ENCODE data around the gene ZBTB45. TPM values are rescaled to one million over a fixed set of nuclear protein-coding genes. Genes with fewer than 3 reads are reported as not detected.

Gene ZBTB45
- total and polyA plus RNA-seq, 9 of the 15 experiments (the other 6 are each of a cell fraction or from before 2014, with no cell fraction given) = 0.08 to 16.1 (median 1.8) TPM

DNA sequence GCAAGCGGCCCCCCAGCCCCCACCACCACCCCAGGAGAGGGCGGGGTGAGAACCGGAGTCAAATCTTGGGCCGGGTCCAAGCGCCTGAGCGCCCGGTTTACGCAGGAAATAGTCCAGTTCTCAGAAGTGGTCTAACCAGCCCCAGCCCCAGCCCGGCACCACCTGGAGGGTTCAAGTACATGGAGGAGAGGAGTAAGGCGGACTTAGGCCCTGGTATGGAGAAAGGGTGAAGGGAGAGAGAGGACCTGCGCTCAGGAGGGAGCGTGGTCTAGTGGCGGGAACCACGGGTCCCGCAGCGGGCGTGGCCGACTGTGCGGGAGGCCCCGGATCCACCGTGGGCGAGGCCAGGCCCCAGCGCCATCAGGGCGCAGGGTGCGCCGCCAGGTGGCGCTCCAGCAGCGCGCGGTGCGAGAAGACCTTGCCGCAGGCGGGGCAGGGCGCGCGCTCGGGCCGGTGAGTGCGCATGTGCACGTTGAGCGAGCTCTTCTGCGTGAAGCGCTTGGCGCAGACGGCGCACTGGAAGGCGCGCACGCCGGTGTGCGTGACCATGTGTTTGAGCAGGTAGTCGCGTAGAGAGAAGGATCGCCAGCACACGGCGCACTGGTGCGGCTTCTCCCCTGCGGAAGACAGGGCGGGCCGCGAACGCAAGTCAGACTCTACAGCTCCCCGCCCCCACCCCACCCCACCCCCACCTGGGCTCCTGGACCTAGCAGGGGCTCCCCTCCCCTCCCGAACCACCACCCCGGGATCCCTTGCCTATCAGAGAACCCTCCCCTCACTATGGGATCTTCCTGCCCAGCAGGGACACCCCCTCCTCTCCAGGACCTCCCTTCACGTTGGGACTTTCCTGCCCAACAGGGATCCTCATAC is 5.7 kb downstream of the ZBTB45 start (continued):
- TF ChIP-seq, protein P1, sequence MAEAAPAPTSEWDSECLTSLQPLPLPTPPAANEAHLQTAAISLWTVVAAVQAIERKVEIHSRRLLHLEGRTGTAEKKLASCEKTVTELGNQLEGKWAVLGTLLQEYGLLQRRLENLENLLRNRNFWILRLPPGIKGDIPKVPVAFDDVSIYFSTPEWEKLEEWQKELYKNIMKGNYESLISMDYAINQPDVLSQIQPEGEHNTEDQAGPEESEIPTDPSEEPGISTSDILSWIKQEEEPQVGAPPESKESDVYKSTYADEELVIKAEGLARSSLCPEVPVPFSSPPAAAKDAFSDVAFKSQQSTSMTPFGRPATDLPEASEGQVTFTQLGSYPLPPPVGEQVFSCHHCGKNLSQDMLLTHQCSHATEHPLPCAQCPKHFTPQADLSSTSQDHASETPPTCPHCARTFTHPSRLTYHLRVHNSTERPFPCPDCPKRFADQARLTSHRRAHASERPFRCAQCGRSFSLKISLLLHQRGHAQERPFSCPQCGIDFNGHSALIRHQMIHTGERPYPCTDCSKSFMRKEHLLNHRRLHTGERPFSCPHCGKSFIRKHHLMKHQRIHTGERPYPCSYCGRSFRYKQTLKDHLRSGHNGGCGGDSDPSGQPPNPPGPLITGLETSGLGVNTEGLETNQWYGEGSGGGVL (CRISPR knock-in tag; IDR thresholded peaks at IDR 0.05) = no peak
- TF ChIP-seq, protein P2, sequence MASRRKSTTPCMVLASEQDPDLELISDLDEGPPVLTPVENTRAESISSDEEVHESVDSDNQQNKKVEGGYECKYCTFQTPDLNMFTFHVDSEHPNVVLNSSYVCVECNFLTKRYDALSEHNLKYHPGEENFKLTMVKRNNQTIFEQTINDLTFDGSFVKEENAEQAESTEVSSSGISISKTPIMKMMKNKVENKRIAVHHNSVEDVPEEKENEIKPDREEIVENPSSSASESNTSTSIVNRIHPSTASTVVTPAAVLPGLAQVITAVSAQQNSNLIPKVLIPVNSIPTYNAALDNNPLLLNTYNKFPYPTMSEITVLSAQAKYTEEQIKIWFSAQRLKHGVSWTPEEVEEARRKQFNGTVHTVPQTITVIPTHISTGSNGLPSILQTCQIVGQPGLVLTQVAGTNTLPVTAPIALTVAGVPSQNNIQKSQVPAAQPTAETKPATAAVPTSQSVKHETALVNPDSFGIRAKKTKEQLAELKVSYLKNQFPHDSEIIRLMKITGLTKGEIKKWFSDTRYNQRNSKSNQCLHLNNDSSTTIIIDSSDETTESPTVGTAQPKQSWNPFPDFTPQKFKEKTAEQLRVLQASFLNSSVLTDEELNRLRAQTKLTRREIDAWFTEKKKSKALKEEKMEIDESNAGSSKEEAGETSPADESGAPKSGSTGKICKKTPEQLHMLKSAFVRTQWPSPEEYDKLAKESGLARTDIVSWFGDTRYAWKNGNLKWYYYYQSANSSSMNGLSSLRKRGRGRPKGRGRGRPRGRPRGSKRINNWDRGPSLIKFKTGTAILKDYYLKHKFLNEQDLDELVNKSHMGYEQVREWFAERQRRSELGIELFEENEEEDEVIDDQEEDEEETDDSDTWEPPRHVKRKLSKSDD (conservative IDR thresholded peaks at IDR 0.05; ENCODE audit: low read length) = no peak
- TF ChIP-seq, protein P3, sequence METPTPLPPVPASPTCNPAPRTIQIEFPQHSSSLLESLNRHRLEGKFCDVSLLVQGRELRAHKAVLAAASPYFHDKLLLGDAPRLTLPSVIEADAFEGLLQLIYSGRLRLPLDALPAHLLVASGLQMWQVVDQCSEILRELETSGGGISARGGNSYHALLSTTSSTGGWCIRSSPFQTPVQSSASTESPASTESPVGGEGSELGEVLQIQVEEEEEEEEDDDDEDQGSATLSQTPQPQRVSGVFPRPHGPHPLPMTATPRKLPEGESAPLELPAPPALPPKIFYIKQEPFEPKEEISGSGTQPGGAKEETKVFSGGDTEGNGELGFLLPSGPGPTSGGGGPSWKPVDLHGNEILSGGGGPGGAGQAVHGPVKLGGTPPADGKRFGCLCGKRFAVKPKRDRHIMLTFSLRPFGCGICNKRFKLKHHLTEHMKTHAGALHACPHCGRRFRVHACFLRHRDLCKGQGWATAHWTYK (CRISPR knock-in tag; IDR thresholded peaks at IDR 0.05) = peak; percentile 83; the same call in 1 of the 2 replicates
- TF ChIP-seq MYC (IDR thresholded peaks at IDR 0.05; ENCODE audit: low read depth, low read length) (peak; percentile 92), MYC (CRISPR knock-in tag; IDR thresholded peaks at IDR 0.05; ENCODE audit: borderline replicate concordance, low read depth) (no peak), KDM5B (IDR thresholded peaks at IDR 0.05; ENCODE audit: insufficient replicate concordance, low read depth, low read length) (peak; percentile 71), BHLHE40 (IDR thresholded peaks at IDR 0.05; ENCODE audit: low read length) (peak; percentile 52; the same call in 1 of the 2 replicates), PTBP1 (IDR thresholded peaks at IDR 0.05; ENCODE audit: low read depth, low read length) (0 out of 2 replicates have a peak, but pooled peaks have one; percentile 17), HNRNPL (IDR thresholded peaks at IDR 0.05; ENCODE audit: low read depth, low read length) (peak; percentile 73; the same call in 1 of the 2 replicates), MAZ (CRISPR knock-in tag; conservative IDR thresholded peaks at IDR 0.05 in 1 of 2, IDR thresholded peaks at IDR 0.05 in 1 of 2) (peak; percentile 91 to 92), ZNF583 (CRISPR knock-in tag; IDR thresholded peaks at IDR 0.05) (0 out of 2 replicates have a peak, but pooled peaks have one; percentile 38), FOXM1 (IDR thresholded peaks at IDR 0.05; ENCODE audit: low read depth) (no peak), FOXM1 (CRISPR knock-in tag; IDR thresholded peaks at IDR 0.05; ENCODE audit: low read depth) (no peak), POLR2G (IDR thresholded peaks at IDR 0.05; ENCODE audit: low read depth, low read length) (peak; percentile 86), NONO (IDR thresholded peaks at IDR 0.05; ENCODE audit: low read depth in 2 of 2, low read length in 1 of 2) (peak in 1 of 2 experiments; percentile 86; a peak in 2 of 4 replicates), FOXP1 (CRISPR knock-in tag; IDR thresholded peaks at IDR 0.05) (peak; percentile 44; the same call in 1 of the 2 replicates), U2AF1 (optimal IDR thresholded peaks at IDR 0.05; ENCODE audit: low read depth, low read length) (peak; percentile 51), ZNF24 (IDR thresholded peaks at IDR 0.05) (peak; percentile 90), ZEB2 (IDR thresholded peaks at IDR 0.05) (0 out of 2 replicates have a peak, but pooled peaks have one; percentile 32)
- TF ChIP-seq, protein P4, sequence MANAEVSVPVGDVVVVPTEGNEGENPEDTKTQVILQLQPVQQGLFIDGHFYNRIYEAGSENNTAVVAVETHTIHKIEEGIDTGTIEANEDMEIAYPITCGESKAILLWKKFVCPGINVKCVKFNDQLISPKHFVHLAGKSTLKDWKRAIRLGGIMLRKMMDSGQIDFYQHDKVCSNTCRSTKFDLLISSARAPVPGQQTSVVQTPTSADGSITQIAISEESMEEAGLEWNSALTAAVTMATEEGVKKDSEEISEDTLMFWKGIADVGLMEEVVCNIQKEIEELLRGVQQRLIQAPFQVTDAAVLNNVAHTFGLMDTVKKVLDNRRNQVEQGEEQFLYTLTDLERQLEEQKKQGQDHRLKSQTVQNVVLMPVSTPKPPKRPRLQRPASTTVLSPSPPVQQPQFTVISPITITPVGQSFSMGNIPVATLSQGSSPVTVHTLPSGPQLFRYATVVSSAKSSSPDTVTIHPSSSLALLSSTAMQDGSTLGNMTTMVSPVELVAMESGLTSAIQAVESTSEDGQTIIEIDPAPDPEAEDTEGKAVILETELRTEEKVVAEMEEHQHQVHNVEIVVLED (CRISPR knock-in tag; IDR thresholded peaks at IDR 0.05) = peak; percentile 93

Data from K562 (cell line).